Measurements from ENCODE around the gene TUBB2A.

DNA sequence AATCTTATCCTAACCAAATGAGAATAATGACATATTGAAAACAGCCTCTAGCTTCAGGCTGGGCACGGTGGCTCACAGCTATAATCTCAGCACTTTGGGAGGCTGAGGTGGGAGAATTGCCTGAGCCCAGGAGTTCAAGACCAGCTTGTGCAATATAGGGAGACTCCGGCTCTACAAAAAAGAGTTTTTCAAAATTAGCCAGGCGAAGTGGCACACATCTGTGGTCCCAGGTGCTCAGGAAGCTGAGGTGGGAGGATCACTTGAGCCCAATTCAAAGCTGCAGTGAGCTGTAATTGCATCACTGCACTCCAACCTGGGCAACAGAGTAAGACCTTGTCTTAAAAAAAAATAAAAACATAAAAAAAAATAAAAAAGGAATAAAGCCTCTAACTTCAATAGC is 4.7 kb downstream of the TUBB2A start:
- TF ChIP-seq, protein P1, sequence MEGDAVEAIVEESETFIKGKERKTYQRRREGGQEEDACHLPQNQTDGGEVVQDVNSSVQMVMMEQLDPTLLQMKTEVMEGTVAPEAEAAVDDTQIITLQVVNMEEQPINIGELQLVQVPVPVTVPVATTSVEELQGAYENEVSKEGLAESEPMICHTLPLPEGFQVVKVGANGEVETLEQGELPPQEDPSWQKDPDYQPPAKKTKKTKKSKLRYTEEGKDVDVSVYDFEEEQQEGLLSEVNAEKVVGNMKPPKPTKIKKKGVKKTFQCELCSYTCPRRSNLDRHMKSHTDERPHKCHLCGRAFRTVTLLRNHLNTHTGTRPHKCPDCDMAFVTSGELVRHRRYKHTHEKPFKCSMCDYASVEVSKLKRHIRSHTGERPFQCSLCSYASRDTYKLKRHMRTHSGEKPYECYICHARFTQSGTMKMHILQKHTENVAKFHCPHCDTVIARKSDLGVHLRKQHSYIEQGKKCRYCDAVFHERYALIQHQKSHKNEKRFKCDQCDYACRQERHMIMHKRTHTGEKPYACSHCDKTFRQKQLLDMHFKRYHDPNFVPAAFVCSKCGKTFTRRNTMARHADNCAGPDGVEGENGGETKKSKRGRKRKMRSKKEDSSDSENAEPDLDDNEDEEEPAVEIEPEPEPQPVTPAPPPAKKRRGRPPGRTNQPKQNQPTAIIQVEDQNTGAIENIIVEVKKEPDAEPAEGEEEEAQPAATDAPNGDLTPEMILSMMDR (conservative IDR thresholded peaks at IDR 0.05; ENCODE audit: low read depth, low read length), result no peak
- no peak for TF ChIP-seq EZH2phosphoT487 (IDR thresholded peaks at IDR 0.05; ENCODE audit: borderline replicate concordance, low read length)
